Stimulated activated naive CD8-positive, alpha-beta T cell treated with anti-CD3 and anti-CD28 coated beads, Interleukin-15, Interleukin-2, amounts not matched to agents 100 ng/mL and 50 ng/mL, for 24 hours (primary cell): ENCODE measurements around the gene CNPY2.
"Not testable (repeated sequence)": the region's sequence is repeated elsewhere in the genome, so short reads cannot be mapped to it uniquely, and the experiment has no call there.

Source experiments
- H3K27ac Mint-ChIP-seq: one replicate; pipeline ENCODE4 v1.8.0; 2021; ENCODE audit warnings: mild to moderate bottlenecking, mixed read lengths
- H3K27me3 Mint-ChIP-seq: one replicate; pipeline ENCODE4 v1.8.0; 2021; ENCODE audit warnings: mixed read lengths
- H3K36me3 Mint-ChIP-seq: one replicate; pipeline ENCODE4 v1.8.0; 2021; ENCODE audit warnings: low read depth, mixed read lengths
- H3K4me1 Mint-ChIP-seq: one replicate; pipeline ENCODE4 v1.8.0; 2021; ENCODE audit warnings: low read depth, mixed read lengths
- H3K4me3 Mint-ChIP-seq: one replicate; pipeline ENCODE4 v1.8.0; 2021; ENCODE audit warnings: mild to moderate bottlenecking, mixed read lengths
- H3K9me3 Mint-ChIP-seq: one replicate; pipeline ENCODE4 v1.8.0; 2021; ENCODE audit warnings: mixed read lengths

The CNPY2 gene

GRCh38 chr12:56338308-56339157 is 22.7 kb upstream of the CNPY2 start, which contains the start of gene IL23A:
IL23A (plus strand) TSS chr12:56338884; CDS start chr12:56339045, 161 bp downstream.
- Mint-ChIP-seq H3K4me3 (peak within 1 kb of the TSS; percentile 91), H3K9me3 (no peaks in the 10 kb centered on the region), H3K27ac (peak within 1 kb of the TSS; percentile 98), H3K4me1 (peaks cover 60% of the 10 kb centered on the region), H3K36me3 (peaks cover 33% of the 10 kb centered on the region), H3K27me3 (no peaks in the 10 kb centered on the region)

DNA sequence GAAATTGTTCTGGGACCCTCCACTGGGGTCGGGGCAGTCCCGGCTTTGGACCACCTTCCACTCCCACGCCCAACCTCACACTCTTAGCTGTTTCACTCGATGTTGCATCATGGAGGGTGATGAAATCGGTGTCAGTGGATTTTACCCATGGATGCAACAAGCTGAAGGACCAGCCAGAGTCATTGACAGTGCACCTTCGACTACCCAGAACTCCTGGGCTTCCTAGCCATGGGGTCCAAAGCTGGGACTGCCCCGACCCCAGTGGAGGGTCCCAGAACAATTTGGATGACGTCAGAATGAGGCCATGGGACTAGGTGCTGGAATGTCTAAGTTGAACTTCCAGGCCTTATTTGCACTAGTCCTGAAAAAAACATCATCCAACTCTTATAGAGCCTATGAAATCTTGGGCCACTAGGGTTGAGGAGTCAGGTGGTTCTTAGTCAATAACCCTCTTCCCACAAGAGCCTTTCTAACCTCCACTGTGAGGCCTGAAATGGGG is 22.0 kb upstream of the CNPY2 start:
- H3K27ac Mint-ChIP-seq = peak overlapping the region; percentile 98
- no peaks in the 10 kb centered on the region for H3K27me3 Mint-ChIP-seq
- H3K36me3 Mint-ChIP-seq = peaks cover 26% of the 10 kb centered on the region
- H3K4me3 Mint-ChIP-seq = peak overlapping the region; percentile 91
- no peaks in the 10 kb centered on the region for H3K9me3 Mint-ChIP-seq
- peaks cover 68% of the 10 kb centered on the region for H3K4me1 Mint-ChIP-seq

DNA sequence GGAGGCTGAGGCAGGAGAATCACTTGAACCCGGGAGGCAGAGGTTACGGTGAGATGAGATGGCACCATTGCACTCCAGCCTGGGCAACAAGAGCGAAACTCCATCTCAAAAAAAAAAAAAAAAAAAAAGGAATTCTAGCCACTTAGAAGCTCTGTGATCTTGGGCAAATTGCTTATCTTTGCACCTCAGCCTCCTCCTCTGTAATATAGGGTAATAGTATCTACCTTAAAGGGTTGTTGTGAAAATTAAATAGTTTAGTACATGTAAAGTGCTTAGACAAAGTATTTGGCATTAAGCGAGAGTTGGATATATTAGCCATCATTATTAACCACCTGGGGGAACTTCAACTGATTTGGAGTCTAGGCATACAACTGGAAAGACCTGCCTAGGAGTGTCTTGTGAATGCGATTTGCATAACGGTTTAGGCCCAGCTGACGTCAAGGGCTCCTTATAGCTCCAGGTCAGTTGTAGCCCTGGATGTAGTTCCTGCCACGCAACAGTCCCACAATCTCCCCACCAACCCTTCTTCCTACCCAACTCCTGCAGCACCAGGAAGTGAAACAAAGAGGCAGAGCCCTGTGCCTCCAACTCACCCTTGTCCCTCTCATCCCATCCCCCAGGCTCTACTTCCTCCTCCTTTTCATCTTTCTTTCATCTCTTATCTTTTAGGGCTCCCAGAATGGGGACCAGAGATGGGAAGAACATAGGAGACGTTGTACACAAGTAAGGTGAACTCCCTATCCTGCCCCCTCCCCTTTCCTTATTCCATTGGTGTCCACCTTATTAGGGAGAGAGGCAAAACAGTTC is 20.8 kb upstream of the CNPY2 start:
- peaks cover 23% of the 10 kb centered on the region for H3K36me3 Mint-ChIP-seq

DNA sequence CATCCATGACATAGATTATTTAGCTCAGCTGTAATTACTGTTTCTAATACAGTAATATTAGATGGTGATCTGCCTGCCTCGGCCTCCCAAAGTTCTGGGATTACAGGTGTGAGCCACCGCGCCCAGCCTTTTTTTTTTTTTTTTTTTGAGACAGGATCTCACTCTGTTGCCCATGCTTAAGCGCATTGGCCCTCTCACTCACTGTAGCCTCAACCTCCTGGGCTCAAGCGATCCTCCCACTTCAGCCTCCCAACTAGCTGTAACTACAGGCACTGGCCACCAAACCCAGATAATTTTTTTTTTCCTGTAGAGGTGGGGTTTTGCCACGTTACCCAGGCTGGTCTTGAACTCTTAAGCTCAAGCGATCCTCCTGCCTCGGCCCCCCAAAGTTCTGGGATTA is 19.7 kb upstream of the CNPY2 start:
- peaks cover 77% of the 10 kb centered on the region for H3K4me1 Mint-ChIP-seq
- H3K9me3 Mint-ChIP-seq, H3K27me3 Mint-ChIP-seq, H3K27ac Mint-ChIP-seq: not testable (repeated sequence)
- H3K36me3 Mint-ChIP-seq = peaks cover 22% of the 10 kb centered on the region
- peak overlapping the region; percentile 10 for H3K4me3 Mint-ChIP-seq

More for the DNA sequence above, 20.8 kb upstream of the CNPY2 start:
- no peak overlapping the region for H3K4me3 Mint-ChIP-seq
- H3K4me1 Mint-ChIP-seq = peaks cover 74% of the 10 kb centered on the region
- peak overlapping the region; percentile 45 for H3K27ac Mint-ChIP-seq
- H3K9me3 Mint-ChIP-seq = no peaks in the 10 kb centered on the region
- no peaks in the 10 kb centered on the region for H3K27me3 Mint-ChIP-seq

- H3K9me3 Mint-ChIP-seq = no peaks in the 10 kb centered on the region
- H3K36me3 Mint-ChIP-seq = peaks cover 14% of the 10 kb centered on the region
- peaks cover 69% of the 10 kb centered on the region for H3K4me1 Mint-ChIP-seq
- no peaks in the 10 kb centered on the region for H3K27me3 Mint-ChIP-seq
- peak overlapping the region; percentile 100 for H3K27ac Mint-ChIP-seq
- H3K4me3 Mint-ChIP-seq = peak overlapping the region; percentile 94
Observed at GRCh38 chr12:56334490-56334793, 18.7 kb upstream of the CNPY2 start.

DNA sequence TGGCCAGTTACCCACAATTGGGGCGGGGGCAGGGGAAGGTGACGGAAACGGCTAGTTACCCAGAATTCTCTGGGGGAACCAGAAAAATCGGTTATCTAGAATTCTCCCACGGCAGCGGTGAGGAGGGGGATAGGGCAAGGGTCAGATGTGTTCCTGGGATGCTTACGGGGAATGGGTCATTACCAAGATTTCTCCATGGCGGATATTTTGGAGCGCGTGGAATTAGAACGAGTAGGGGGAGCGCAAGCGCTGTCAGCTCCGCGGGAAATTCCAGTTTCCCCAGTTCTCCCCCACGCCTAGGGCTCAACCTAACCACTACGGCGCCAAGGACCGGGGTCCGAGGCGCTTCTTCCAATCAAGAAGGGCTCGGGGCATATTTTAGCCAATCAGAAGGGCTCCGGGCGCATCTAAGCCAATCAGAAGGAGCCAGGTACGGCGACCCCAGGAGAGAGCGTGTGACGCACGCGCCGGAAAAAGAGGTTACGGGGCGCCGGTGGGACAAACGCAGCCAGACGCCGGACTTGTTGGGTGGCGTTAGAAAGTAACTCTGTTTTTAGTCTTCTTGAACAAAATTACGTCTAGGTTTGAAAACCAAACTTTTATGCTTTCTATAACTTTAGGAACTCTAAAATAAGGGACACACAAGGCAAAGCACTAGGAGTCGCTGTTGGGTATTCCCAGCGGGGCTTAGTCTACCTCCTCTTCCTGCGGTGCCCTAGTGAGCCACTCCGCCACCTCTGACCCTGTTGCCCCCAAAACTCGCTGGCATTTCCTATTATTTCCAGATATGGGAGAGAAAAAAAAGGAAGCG is 18.1 kb upstream of the CNPY2 start, which contains the start of gene PAN2:
PAN2 (minus strand) TSS at position 322 of the 811 bp plus-strand sequence. CDS start 906 bp downstream, outside the sequence.
- peak within 1 kb of the TSS; percentile 94 for H3K4me3 Mint-ChIP-seq
- H3K4me1 Mint-ChIP-seq = peaks cover 64% of the 10 kb centered on the region
- H3K27ac Mint-ChIP-seq = peak within 1 kb of the TSS; percentile 100
- H3K36me3 Mint-ChIP-seq = peaks cover 8% of the 10 kb centered on the region
- no peaks in the 10 kb centered on the region for H3K9me3 Mint-ChIP-seq
- no peaks in the 10 kb centered on the region for H3K27me3 Mint-ChIP-seq

GRCh38 chr12:56333197-56333678 is 17.4 kb upstream of the CNPY2 start:
- no peaks in the 10 kb centered on the region for H3K27me3 Mint-ChIP-seq
- H3K27ac Mint-ChIP-seq = peak overlapping the region; percentile 100
- H3K4me1 Mint-ChIP-seq = peaks cover 57% of the 10 kb centered on the region
- H3K36me3 Mint-ChIP-seq = peaks cover 4% of the 10 kb centered on the region
- H3K4me3 Mint-ChIP-seq = peak overlapping the region; percentile 94
- H3K9me3 Mint-ChIP-seq = no peaks in the 10 kb centered on the region

GRCh38 chr12:56332512-56333196 is 16.9 kb upstream of the CNPY2 start:
- Mint-ChIP-seq H3K4me3 (peak overlapping the region; percentile 94), H3K36me3 (peaks cover 4% of the 10 kb centered on the region), H3K9me3 (no peaks in the 10 kb centered on the region), H3K27me3 (no peaks in the 10 kb centered on the region), H3K4me1 (peaks cover 51% of the 10 kb centered on the region), H3K27ac (peak overlapping the region; percentile 100)

GRCh38 chr12:56330936-56331490 is 15.2 kb upstream of the CNPY2 start:
- no peaks in the 10 kb centered on the region for H3K9me3 Mint-ChIP-seq
- peaks cover 38% of the 10 kb centered on the region for H3K4me1 Mint-ChIP-seq
- no peak overlapping the region for H3K4me3 Mint-ChIP-seq

DNA sequence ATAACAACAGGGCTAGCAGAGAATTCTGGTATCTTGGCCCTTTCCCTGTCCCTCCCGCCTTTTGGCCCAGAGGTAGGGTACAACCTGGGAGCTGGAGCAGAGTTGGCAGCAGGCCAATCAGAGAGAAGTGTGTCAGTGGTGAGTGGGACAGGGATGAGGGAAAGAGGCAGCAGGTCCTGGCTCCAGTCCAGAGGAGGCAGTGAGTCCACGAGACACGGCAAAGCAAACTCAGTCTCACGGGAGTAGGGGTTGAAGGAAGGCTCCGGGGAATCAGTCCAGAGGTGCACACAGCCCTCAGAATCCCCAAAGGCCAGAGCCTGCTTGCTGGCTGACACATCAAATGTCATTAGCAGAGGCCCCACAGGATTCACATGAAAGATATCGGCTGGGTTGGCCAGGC is 10.7 kb upstream of the CNPY2 start:
- Mint-ChIP-seq H3K27ac (no peak overlapping the region), H3K36me3 (peaks cover 18% of the 10 kb centered on the region)

More at GRCh38 chr12:56330936-56331490, 15.2 kb upstream of the CNPY2 start:
- peak overlapping the region; percentile 9 for H3K27ac Mint-ChIP-seq
- peaks cover 9% of the 10 kb centered on the region for H3K36me3 Mint-ChIP-seq
- no peaks in the 10 kb centered on the region for H3K27me3 Mint-ChIP-seq

GRCh38 chr12:56326126-56326525 is 10.3 kb upstream of the CNPY2 start:
- Mint-ChIP-seq H3K4me1 (peaks cover 3% of the 10 kb centered on the region), H3K36me3 (peaks cover 15% of the 10 kb centered on the region), H3K9me3 (no peaks in the 10 kb centered on the region), H3K27me3 (no peaks in the 10 kb centered on the region), H3K27ac (no peak overlapping the region), H3K4me3 (no peak overlapping the region)

More for the DNA sequence above, 10.7 kb upstream of the CNPY2 start:
- H3K27me3 Mint-ChIP-seq = no peaks in the 10 kb centered on the region
- peaks cover 6% of the 10 kb centered on the region for H3K4me1 Mint-ChIP-seq
- no peaks in the 10 kb centered on the region for H3K9me3 Mint-ChIP-seq
- no peak overlapping the region for H3K4me3 Mint-ChIP-seq

GRCh38 chr12:56324206-56324605 is 8.4 kb upstream of the CNPY2 start:
- no peaks in the 10 kb centered on the region for H3K9me3 Mint-ChIP-seq
- peaks cover 19% of the 10 kb centered on the region for H3K36me3 Mint-ChIP-seq
- H3K27me3 Mint-ChIP-seq = no peaks in the 10 kb centered on the region
- H3K4me1 Mint-ChIP-seq = no peaks in the 10 kb centered on the region
- no peak overlapping the region for H3K27ac Mint-ChIP-seq
- H3K4me3 Mint-ChIP-seq = no peak overlapping the region

GRCh38 chr12:56321610-56322009 is 5.8 kb upstream of the CNPY2 start:
- peaks cover 19% of the 10 kb centered on the region for H3K36me3 Mint-ChIP-seq
- not testable (repeated sequence) for H3K27ac Mint-ChIP-seq, H3K9me3 Mint-ChIP-seq, H3K4me3 Mint-ChIP-seq, H3K27me3 Mint-ChIP-seq, H3K4me1 Mint-ChIP-seq
